Measurements from ENCODE around the gene ZNF341. TPM values are rescaled to one million over a fixed set of nuclear protein-coding genes. Genes with fewer than 3 reads are reported as not detected.
A peak's percentile ranks its signal among the peaks of the same experiment; 100 is the strongest.

Gene ZNF341
- total and polyA plus RNA-seq, 2 of the 8 experiments (the other 6 are each of a cell fraction or from before 2014, with no cell fraction given), result 5.8 to 6.4 TPM

GRCh38 chr20:33685328-33686099, 46.3 kb upstream of the ZNF341 start:
- H3K23ac ChIP-seq (ENCODE audit: insufficient read length), result no peak overlapping the region
- peaks cover 11 to 31% of the 10 kb centered on the region in 2 experiments for H4K20me1 ChIP-seq (replicated peaks in 1 of 2; ENCODE audit: control insufficient read depth in 1 of 2, insufficient read depth in 2 of 2, low read length in 2 of 2)
- peak overlapping the region; percentile 91; the same call in 1 of the 2 replicates for H4K8ac ChIP-seq (ENCODE audit: extremely low read depth, insufficient read depth, low read length)
- FAIRE-seq (no peak), DNase-seq (ENCODE audit: low read depth in 1 of 2, low spot score in 2 of 2) (peak in 1 of 2 experiments; percentile 63)
- H2BK12ac ChIP-seq (ENCODE audit: low read depth, low read length), result peak overlapping the region; percentile 2; the same call in 1 of the 2 replicates
- H2BK20ac ChIP-seq (ENCODE audit: low read length), result no peak overlapping the region
- H3K18ac ChIP-seq (ENCODE audit: extremely low read depth, low read length), result no peak overlapping the region; the same call in 1 of the 2 replicates
- no peak overlapping the region for H2BK15ac ChIP-seq (ENCODE audit: low read length)
- peak overlapping the region; percentile 54; the same call in 1 of the 2 replicates for H2AK5ac ChIP-seq (ENCODE audit: low read depth, low read length)
- H4K5ac ChIP-seq (ENCODE audit: insufficient read length, low read depth, low read length), result no peak overlapping the region
- H2BK5ac ChIP-seq (ENCODE audit: low read depth, low read length), result peak overlapping the region; percentile 10; the same call in 1 of the 2 replicates
- peak overlapping the region; percentile 51 for H3K56ac ChIP-seq (replicated peaks; ENCODE audit: insufficient read length, low read depth, low read length)
- H3K4me1 ChIP-seq (replicated peaks in 1 of 4; ENCODE audit: control insufficient read depth in 3 of 4, insufficient read depth in 4 of 4, low read length in 3 of 4), result peaks cover 4 to 25% (median 15%) of the 10 kb centered on the region in 4 experiments
- peaks cover 0 to 48% of the 10 kb centered on the region in 2 experiments; a peak in 3 of 4 replicates for H3K79me2 ChIP-seq (ENCODE audit: control insufficient read depth in 1 of 2, insufficient read depth in 2 of 2, low read length in 2 of 2)
- H2BK120ac ChIP-seq (replicated peaks; ENCODE audit: low read depth, low read length), result no peak overlapping the region
- H2AFZ ChIP-seq (ENCODE audit: low read length), result no peak overlapping the region
- peak overlapping the region; percentile 64 for H3K27ac ChIP-seq (ENCODE audit: low read depth, low read length)
- H3K9me3 ChIP-seq (ENCODE audit: insufficient read depth in 2 of 2, low read depth in 1 of 2, low read length in 1 of 2), result no peaks in the 10 kb centered on the region
- H4K91ac ChIP-seq (replicated peaks; ENCODE audit: insufficient read length, low read length), result peak overlapping the region; percentile 44
- peaks cover 0 to 5% (median 0%) of the 10 kb centered on the region in 4 experiments; a peak in 1 of 8 replicates for H3K36me3 ChIP-seq (ENCODE audit: control insufficient read depth in 2 of 4, insufficient read depth in 4 of 4, low read length in 3 of 4)
- H3K4ac ChIP-seq (replicated peaks; ENCODE audit: insufficient read length, low read depth, low read length), result peak overlapping the region; percentile 55
- peak overlapping the region; percentile 81 to 100 (median 86) for H3K9ac ChIP-seq (replicated peaks in 1 of 4; ENCODE audit: extremely low read depth in 1 of 4, low read depth in 3 of 4, low read length in 3 of 4)
- peaks cover 19% of the 10 kb centered on the region for H3K79me1 ChIP-seq (ENCODE audit: low read depth, low read length)
- H3K4me2 ChIP-seq (ENCODE audit: insufficient read depth in 1 of 2, low read depth in 2 of 2, low read length in 2 of 2), result peak overlapping the region; percentile 90 to 91
- WGBS, 2 experiments (ENCODE audit: extremely low coverage in 1 of 2, insufficient coverage in 1 of 2, insufficient read length in 1 of 2, insufficient replicate concordance in 2 of 2, low coverage in 1 of 2, low lambda C conversion rate in 2 of 2, missing lambda C conversion rate in 1 of 2), result 4% methylated on average over 12 of the region's 53 CpGs; no CpG with 5 or more reads in 1 of the 2 experiments
- H3K23me2 ChIP-seq (ENCODE audit: low read depth, low read length), result peaks cover 9% of the 10 kb centered on the region
- H3K4me3 ChIP-seq (ENCODE audit: extremely low read depth in 1 of 4, insufficient read depth in 2 of 4, low read depth in 3 of 4, low read length in 4 of 4), result peak overlapping the region; percentile 86 to 97 (median 94)
- CTCF ChIA-PET (ENCODE audit: partially characterized antibody), result interaction anchor here (0.7 to 2.7 kb wide), 8 partner anchors 10 to 93 kb away, joined by 3 to 17 read pairs (median 3); partner anchors contain the start of gene ACTL10
- POLR2A ChIA-PET (ENCODE audit: partially characterized antibody), result interaction anchor here (0.6 to 14.0 kb wide), 10 partner anchors 8 to 107 kb away, joined by 3 to 245 read pairs (median 6); partner anchors contain the start of genes ACTL10, C20orf144, NECAB3 and PXMP4
- no peak overlapping the region for H3K14ac ChIP-seq (ENCODE audit: insufficient read length)
- peaks cover 0 to 7% (median 2%) of the 10 kb centered on the region in 4 experiments; a peak in 4 of 7 replicates for H3K27me3 ChIP-seq (replicated peaks in 1 of 4; ENCODE audit: control insufficient read depth in 3 of 4, extremely low read depth in 1 of 4, insufficient read depth in 3 of 4, low read length in 3 of 4)
- no peak for TF ChIP-seq ZNF274 (IDR thresholded peaks at IDR 0.05; ENCODE audit: borderline replicate concordance, extremely low read depth, low read length)
- no peak for TF ChIP-seq SP2 (IDR thresholded peaks at IDR 0.05; ENCODE audit: low read length)
- no peak for TF ChIP-seq KDM5A (IDR thresholded peaks at IDR 0.05; ENCODE audit: low read length)
- TF ChIP-seq EP300 (IDR thresholded peaks at IDR 0.05; ENCODE audit: borderline replicate concordance in 1 of 2, low read depth in 2 of 2, low read length in 2 of 2), result no peak
- TF ChIP-seq RXRA (IDR thresholded peaks at IDR 0.05; ENCODE audit: insufficient read depth, low read depth, low read length), result no peak
- peak in 1 of 2 experiments; percentile 80; a peak in 1 of 4 replicates for TF ChIP-seq HDAC2 (IDR thresholded peaks at IDR 0.05; ENCODE audit: borderline replicate concordance in 1 of 2, low read depth in 2 of 2, low read length in 2 of 2)
- TF ChIP-seq POLR2A (IDR thresholded peaks at IDR 0.05; ENCODE audit: control extremely low read depth in 1 of 2, low read depth in 2 of 2, low read length in 2 of 2), result no peak; a peak in 1 of 3 replicates
- TF ChIP-seq SIX5 (IDR thresholded peaks at IDR 0.05; ENCODE audit: low read depth, low read length), result no peak

All from H1 (cell line).